Immature natural killer cell (primary cell): Measurements from ENCODE around the gene GAS2L3. TPM values are rescaled to one million over a fixed set of nuclear protein-coding genes. Genes with fewer than 3 reads are reported as not detected.
A peak's percentile ranks its signal among the peaks of the same experiment; 100 is the strongest.

Experiments
- DNase-seq, 3 donors: peaks; one replicate each; pipeline ENCODE4 v3.0.0; 2022; ENCODE audit warnings: mixed read lengths in 1 of 3
- H3K27ac Mint-ChIP-seq, 6 donors: one replicate each; pipeline ENCODE4 v1.8.0; 2020; ENCODE audit warnings: mixed read lengths in 6 of 6, mild to moderate bottlenecking in 5 of 6, inconsistent platforms in 4 of 6, moderate library complexity in 3 of 6
- H3K27me3 Mint-ChIP-seq, 3 donors: one replicate each; pipeline ENCODE4 v1.8.0; 2020 to 2021; ENCODE audit warnings: low read depth in 3 of 3, mild to moderate bottlenecking in 3 of 3, mixed read lengths in 3 of 3, moderate library complexity in 3 of 3, inconsistent platforms in 1 of 3
- H3K36me3 Mint-ChIP-seq, 3 donors: one replicate each; pipeline ENCODE4 v1.8.0; 2020; ENCODE audit warnings: mixed read lengths in 3 of 3, inconsistent platforms in 2 of 3, mild to moderate bottlenecking in 2 of 3
- H3K4me1 Mint-ChIP-seq, 2 donors: one replicate each; pipeline ENCODE4 v1.8.0; 2020; ENCODE audit warnings: inconsistent platforms in 2 of 2, mild to moderate bottlenecking in 2 of 2, mixed read lengths in 2 of 2, moderate library complexity in 1 of 2
- H3K4me3 Mint-ChIP-seq, 5 donors: one replicate each; pipeline ENCODE4 v1.8.0; 2020; ENCODE audit warnings: mild to moderate bottlenecking in 5 of 5, mixed read lengths in 5 of 5, inconsistent platforms in 3 of 5, moderate library complexity in 3 of 5
- H3K9me3 Mint-ChIP-seq, 6 donors: one replicate each; pipeline ENCODE4 v1.8.0; 2020; ENCODE audit warnings: mild to moderate bottlenecking in 6 of 6, mixed read lengths in 6 of 6, inconsistent platforms in 4 of 6, moderate library complexity in 3 of 6
- polyA plus RNA-seq, 3 donors: library from polyadenylated mRNA; unstranded; fragments of 300-500 nt; fragmentation: Illumina TruSeq; gene quantifications; one replicate each; pipeline ENCODE4 v1.2.3, GENCODE V29; 2021

The GAS2L3 gene
- under 1 TPM in 1 of 3 donors, not detected in 2; 0.30 TPM for polyA plus RNA-seq

DNA sequence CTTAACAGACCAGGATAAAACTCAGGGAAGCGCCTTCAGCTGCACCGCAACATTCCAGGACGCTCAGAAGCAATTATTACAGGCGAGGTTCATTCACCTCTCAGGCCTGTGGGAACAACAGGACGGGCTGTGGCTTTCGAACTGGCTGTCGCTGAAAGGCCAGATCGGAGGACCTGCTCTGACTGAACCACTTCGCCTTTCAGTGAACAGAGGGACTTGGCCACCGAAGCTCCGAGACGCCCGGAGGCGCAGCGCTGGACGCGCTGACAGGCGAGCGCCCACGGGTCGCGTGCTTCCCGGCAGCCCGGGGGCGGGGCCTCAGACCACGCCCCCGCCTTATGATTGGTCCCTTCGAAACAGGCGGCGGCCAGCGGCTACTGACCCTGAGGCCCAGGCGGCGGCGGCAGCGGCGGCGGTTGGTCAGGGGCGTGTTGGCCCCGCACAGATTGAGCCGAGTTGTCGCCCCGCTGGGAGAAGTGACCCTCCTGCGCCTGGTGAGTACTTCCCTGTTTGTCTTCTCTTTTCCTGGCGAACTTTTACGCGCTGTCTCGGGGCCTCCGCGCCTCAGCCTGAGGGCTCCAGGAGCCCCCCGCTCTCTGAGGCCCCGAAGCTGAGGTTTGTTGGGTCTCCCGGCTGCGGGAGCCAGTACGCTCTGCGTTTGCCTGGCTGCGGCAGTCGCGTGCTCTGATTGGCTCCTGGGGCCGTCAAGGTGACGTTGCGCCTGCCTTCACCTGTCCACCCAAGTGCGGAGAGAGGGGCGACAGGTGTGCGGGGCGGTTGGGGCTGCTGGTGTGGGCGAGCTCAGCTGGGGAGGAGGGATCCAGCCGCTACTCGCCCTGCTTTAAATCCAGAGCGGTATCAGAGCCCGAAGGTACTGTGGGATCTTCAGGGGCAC lies at the start of gene GAS2L3:
Gene GAS2L3, plus strand, starts transcription at position 393 of the 895 bp plus-strand sequence. CDS start 21,221 bp downstream, outside the sequence.
- H3K27ac Mint-ChIP-seq = peak within 1 kb of the TSS in 1 of 6 donors; percentile 62

DNA sequence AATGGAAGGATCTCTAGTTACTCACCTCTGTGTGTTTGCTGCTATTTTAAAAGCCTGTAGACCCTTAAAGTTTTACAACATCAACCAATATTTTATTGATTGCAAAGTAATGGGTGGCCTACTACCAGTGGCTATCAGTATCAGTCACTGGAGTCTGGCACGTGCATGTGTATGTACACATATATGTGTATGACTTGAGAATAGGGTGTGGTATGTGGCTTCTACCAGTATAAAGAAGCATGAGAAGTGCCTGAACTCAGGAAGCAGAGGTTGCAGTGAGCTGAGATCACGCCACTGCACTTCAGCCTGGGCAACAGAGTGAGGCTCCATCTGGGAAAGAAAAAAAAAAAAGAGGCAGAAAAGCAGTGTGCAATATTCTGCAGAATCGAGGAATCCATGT lies 45.5 kb upstream of the GAS2L3 start:
- no peaks in the 10 kb centered on the region for H3K4me1 Mint-ChIP-seq
- H3K9me3 Mint-ChIP-seq = no peaks in the 10 kb centered on the region
- H3K4me3 Mint-ChIP-seq = no peak overlapping the region
- H3K36me3 Mint-ChIP-seq = no peaks in the 10 kb centered on the region
- H3K27ac Mint-ChIP-seq = no peak overlapping the region
- no peak for DNase-seq
- peaks cover 0 to 8% (median 0%) of the 10 kb centered on the region in 3 donors for H3K27me3 Mint-ChIP-seq

More for the DNA sequence above, at the start of gene GAS2L3:
- peak within 1 kb of the TSS; percentile 85 to 92 (median 89) for H3K4me3 Mint-ChIP-seq
- H3K9me3 Mint-ChIP-seq = peaks cover 0 to 1% (median 0%) of the 10 kb centered on the region in 6 donors
- H3K4me1 Mint-ChIP-seq = peaks cover 13% of the 10 kb centered on the region in 2 donors
- H3K27me3 Mint-ChIP-seq = peaks cover 0 to 10% (median 3%) of the 10 kb centered on the region in 3 donors
- H3K36me3 Mint-ChIP-seq = no peaks in the 10 kb centered on the region
- DNase-seq = peak; percentile 64 to 70 (median 64)

DNA sequence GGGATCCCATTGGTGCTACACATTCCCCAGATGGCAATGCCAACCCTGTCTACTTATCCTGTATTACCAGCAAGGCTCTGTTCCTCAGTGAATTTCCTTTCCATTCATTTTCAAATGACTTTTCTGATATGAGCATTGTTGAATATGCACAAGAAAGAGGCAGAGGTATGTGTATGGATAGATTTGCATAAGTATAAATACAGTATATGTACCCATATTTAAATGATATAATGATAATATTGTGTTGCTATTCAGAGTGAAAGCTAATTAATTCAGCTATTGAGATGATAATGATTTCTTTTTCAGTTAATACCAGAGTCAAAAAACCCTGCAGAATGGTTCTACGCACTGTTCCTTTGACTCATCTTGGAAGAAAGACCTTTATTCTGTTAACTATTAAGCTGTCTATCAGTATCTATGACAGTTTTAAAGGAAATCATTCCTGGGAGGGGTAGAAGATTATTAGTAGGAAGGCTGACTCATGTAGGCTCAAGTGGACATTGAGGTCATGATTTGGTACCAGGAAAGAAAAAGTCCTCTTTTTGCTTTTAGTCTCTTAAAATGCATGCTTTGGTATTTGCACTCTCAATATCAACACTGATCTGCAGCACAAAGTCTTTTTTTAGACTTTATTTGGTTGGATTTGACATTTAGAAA lies 44.9 kb upstream of the GAS2L3 start:
- H3K27ac Mint-ChIP-seq = no peak overlapping the region
- H3K36me3 Mint-ChIP-seq = no peaks in the 10 kb centered on the region
- DNase-seq = no peak
- peaks cover 0 to 8% (median 0%) of the 10 kb centered on the region in 3 donors for H3K27me3 Mint-ChIP-seq
- no peaks in the 10 kb centered on the region for H3K9me3 Mint-ChIP-seq
- no peaks in the 10 kb centered on the region for H3K4me1 Mint-ChIP-seq
- no peak overlapping the region for H3K4me3 Mint-ChIP-seq

DNA sequence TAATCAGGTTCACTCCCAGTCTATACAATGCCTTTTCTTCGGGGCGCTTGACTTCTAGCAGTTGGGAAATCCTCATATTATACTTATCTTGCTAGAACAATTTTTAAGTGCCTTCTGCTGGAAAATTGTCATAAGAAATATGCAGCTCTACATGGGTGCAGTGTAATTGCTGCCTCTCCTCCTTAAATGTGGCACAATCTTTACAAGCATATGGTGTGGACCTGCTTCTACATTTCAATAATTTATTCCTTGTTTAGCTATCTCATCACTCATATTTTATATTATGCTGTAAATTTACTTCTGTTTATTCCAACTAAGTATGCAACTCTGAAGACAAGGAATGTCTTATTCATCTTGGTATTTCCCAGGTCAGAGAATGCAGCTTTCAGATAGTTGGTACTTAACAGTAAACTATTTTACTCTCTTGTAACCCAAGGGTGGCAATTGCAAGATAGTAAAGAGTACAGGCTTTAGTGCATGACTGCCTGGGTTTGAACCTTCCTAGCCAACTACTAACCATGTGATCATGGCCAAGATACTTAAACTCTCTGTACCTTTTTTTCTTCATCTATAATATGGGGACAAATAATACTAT lies 43.6 kb upstream of the GAS2L3 start:
- Mint-ChIP-seq H3K4me1 (no peaks in the 10 kb centered on the region), H3K27ac (no peak overlapping the region), H3K36me3 (no peaks in the 10 kb centered on the region), H3K4me3 (no peak overlapping the region), H3K9me3 (no peaks in the 10 kb centered on the region), H3K27me3 (peaks cover 0 to 7% (median 0%) of the 10 kb centered on the region in 3 donors)
- no peak for DNase-seq

DNA sequence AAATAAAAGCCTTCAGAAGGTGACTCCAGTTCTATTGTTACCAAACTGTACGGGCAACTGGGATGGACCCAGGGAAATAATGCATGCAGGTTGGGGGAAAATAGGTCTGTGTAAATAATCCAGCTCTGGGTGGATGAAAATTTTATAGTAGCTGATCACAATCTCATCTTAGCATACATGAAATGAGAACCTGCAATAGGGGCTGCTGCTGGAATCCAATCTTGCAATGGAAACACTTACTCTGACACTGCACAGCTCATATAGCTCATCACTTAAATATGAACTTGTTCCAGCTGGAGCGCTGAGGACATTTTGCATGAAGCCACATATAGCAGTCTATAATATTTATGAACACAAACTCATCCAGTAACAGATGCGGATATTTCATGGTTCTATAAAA lies 40.1 kb upstream of the GAS2L3 start:
- DNase-seq = no peak
- Mint-ChIP-seq H3K4me3 (no peak overlapping the region), H3K27me3 (peaks cover 0 to 7% (median 2%) of the 10 kb centered on the region in 3 donors), H3K36me3 (no peaks in the 10 kb centered on the region), H3K9me3 (no peaks in the 10 kb centered on the region), H3K4me1 (no peaks in the 10 kb centered on the region), H3K27ac (no peak overlapping the region)

DNA sequence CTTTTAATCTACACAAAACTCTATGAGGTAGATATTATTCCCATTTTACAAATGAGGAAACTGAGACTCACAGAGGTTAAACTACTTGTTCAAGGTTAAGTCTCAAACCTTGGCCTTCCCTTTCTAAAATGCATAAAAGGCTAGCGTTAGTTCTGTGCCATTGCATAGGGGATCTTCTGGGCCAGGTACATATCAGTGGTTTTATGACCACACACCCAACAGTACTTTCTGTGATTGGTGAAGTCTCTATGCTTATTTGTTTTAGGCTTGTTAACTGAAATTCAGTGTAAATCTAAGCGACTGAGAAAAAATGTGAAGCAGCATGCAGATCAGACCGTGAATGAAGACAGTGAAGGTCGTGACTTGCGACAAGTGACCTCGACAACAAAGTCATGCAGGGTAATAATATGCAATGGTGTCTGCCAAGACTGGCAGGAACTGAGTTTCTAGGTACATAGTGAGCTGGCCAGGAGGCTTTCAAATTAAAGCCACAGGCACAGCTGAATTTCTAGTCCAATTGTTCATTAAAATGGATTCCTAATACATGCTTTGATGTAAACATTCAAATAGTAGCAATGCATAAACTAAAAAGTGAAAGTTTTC lies 38.8 kb upstream of the GAS2L3 start:
- no peak overlapping the region for H3K27ac Mint-ChIP-seq
- H3K9me3 Mint-ChIP-seq = no peaks in the 10 kb centered on the region
- no peaks in the 10 kb centered on the region for H3K36me3 Mint-ChIP-seq
- no peak overlapping the region for H3K4me3 Mint-ChIP-seq
- H3K4me1 Mint-ChIP-seq = no peaks in the 10 kb centered on the region
- peaks cover 0 to 4% (median 2%) of the 10 kb centered on the region in 3 donors for H3K27me3 Mint-ChIP-seq
- DNase-seq = no peak

DNA sequence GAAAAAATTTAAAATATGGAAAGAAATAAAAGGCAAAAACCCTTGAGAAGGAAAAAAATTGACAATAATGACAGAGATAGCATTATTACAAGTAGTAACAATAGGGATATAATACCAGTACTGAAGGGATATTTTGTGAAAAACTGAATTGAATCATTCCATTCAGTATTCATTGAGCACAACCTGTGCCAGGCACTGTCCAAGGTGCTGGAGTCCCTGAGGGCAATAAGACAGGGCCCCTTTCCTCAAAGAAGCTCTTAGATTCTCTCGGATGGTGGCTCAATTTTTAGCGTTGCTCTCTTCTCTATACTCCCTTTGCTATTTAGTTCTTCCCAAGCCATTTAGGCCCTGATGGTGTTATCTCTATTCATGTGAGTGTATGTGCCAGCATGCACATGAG lies 34.3 kb upstream of the GAS2L3 start:
- no peaks in the 10 kb centered on the region for H3K36me3 Mint-ChIP-seq
- H3K4me1 Mint-ChIP-seq = no peaks in the 10 kb centered on the region
- no peak overlapping the region for H3K27ac Mint-ChIP-seq
- peaks cover 0 to 2% (median 0%) of the 10 kb centered on the region in 6 donors for H3K9me3 Mint-ChIP-seq
- H3K27me3 Mint-ChIP-seq = peaks cover 2% of the 10 kb centered on the region in 3 donors
- H3K4me3 Mint-ChIP-seq = no peak overlapping the region
- DNase-seq = no peak

DNA sequence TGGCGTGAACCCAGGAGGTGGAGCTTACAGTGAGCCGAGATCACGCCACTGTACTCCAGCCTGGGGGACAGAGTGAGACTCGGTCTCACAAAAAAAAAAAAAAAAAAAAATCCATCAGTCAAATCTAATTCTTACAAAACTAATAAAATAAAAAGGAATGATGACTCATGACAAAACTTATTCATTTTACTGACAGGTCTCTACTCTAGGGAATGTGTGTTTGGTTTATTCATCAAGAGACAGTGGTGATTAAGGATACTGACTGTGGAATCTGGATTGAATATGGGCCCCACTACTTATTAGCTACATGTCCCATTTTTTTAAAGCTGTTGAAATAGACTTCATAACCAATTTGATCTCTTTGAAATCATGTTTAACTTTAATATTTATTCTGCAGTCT lies 29.3 kb upstream of the GAS2L3 start:
- no peak for DNase-seq
- Mint-ChIP-seq H3K4me1 (no peaks in the 10 kb centered on the region), H3K36me3 (no peaks in the 10 kb centered on the region), H3K27me3 (peaks cover 2 to 8% (median 3%) of the 10 kb centered on the region in 3 donors), H3K4me3 (no peak overlapping the region), H3K9me3 (peaks cover 0 to 2% (median 0%) of the 10 kb centered on the region in 6 donors), H3K27ac (no peak overlapping the region)

DNA sequence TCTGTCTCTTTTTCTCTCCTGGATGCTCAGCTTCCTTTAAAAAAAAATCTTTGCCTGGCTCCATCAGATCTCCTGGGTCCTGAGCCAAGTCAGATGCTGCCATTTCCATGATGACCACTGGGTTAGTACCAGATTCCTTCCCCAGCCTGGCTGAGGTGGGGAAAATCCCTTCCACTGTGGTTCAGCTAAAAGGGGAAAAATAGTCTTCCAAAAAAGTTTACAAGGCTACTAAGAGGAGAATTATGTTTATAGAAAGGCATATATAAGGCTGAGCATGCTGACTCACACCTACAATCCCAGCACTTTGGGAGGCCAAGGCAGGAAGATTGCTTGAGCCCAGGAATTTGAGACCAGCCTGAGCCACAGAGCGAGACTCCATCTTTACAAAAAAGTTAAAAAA lies 28.4 kb upstream of the GAS2L3 start:
- H3K4me3 Mint-ChIP-seq = no peak overlapping the region
- peaks cover 2 to 8% (median 3%) of the 10 kb centered on the region in 3 donors for H3K27me3 Mint-ChIP-seq
- H3K4me1 Mint-ChIP-seq = no peaks in the 10 kb centered on the region
- peaks cover 0 to 2% (median 0%) of the 10 kb centered on the region in 6 donors for H3K9me3 Mint-ChIP-seq
- DNase-seq = no peak
- H3K36me3 Mint-ChIP-seq = no peaks in the 10 kb centered on the region
- no peak overlapping the region for H3K27ac Mint-ChIP-seq

DNA sequence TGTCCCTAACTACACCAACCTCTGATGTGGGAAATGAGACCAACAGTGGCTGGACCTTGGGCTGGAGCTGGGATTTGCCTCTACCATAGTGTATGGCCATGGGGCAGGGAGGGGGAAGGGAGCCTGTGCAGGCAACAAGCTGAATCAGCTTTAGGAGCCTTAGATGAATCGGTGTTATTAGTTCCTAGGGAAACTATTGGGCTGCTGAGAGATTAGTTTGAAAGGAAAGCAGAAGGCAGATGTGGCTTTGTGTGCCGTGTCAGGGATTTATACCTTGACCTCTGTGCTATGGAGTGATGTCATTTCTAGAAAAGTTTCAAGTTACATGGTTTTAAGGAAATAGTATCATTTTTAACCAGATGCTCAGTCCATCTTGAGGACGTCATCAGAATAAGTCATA lies 19.5 kb upstream of the GAS2L3 start:
- H3K27me3 Mint-ChIP-seq = peaks cover 1 to 4% (median 1%) of the 10 kb centered on the region in 3 donors
- H3K4me3 Mint-ChIP-seq = no peak overlapping the region
- no peaks in the 10 kb centered on the region for H3K4me1 Mint-ChIP-seq
- no peak overlapping the region for H3K27ac Mint-ChIP-seq
- H3K36me3 Mint-ChIP-seq = no peaks in the 10 kb centered on the region
- H3K9me3 Mint-ChIP-seq = peaks cover 0 to 1% (median 0%) of the 10 kb centered on the region in 6 donors
- no peak for DNase-seq

DNA sequence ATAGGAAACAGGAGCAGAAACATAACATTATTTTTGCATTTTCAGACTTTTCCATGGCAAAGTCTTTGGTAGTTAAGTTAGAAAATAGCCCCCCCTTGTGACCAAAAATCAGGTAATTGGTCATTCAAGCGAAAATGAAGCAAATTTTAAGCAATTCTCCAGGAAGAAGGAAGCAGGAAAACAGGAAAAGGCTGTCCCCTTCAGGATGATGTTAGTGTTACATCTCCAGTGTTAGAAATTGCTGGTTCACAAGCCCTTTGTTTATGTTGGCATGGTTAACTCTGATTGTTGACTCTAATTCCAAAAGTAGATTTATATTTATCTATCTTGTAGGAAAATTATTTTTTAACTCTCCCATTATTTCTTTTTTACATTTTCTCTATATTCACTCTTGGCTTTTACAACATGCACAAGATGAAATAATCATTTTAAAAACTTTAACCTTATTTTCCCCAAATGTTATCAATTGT lies 18.8 kb upstream of the GAS2L3 start:
- no peaks in the 10 kb centered on the region for H3K36me3 Mint-ChIP-seq
- peak in 2 of 3 donors; percentile 14 to 15 for DNase-seq
- H3K27me3 Mint-ChIP-seq = peaks cover 1 to 4% (median 2%) of the 10 kb centered on the region in 3 donors
- H3K4me3 Mint-ChIP-seq = no peak overlapping the region
- H3K9me3 Mint-ChIP-seq = peaks cover 0 to 2% (median 0%) of the 10 kb centered on the region in 6 donors
- no peaks in the 10 kb centered on the region for H3K4me1 Mint-ChIP-seq
- no peak overlapping the region for H3K27ac Mint-ChIP-seq

DNA sequence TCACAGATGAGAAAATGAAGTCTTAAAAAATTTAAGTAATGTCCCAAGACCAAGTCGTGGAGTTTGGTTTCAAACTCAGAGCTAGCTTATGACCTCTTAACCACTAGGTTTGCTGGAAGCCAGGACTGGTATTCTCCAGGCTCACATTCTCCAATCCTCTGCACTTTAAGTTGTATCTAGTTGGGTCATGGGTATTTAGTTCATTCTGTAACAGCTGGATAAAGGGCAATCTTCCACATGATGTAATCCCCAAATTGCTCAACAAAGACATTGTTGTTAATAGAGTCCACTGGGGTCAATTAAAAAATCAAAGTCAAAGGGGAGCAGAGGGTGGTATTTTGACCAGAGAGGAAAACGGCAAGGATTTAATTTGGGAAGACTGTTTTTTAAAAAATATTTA lies 17.8 kb upstream of the GAS2L3 start:
- no peak overlapping the region for H3K4me3 Mint-ChIP-seq
- no peaks in the 10 kb centered on the region for H3K36me3 Mint-ChIP-seq
- H3K27ac Mint-ChIP-seq = no peak overlapping the region
- H3K27me3 Mint-ChIP-seq = peaks cover 1 to 4% (median 2%) of the 10 kb centered on the region in 3 donors
- H3K9me3 Mint-ChIP-seq = peaks cover 0 to 2% (median 0%) of the 10 kb centered on the region in 6 donors
- DNase-seq = no peak
- H3K4me1 Mint-ChIP-seq = no peaks in the 10 kb centered on the region

DNA sequence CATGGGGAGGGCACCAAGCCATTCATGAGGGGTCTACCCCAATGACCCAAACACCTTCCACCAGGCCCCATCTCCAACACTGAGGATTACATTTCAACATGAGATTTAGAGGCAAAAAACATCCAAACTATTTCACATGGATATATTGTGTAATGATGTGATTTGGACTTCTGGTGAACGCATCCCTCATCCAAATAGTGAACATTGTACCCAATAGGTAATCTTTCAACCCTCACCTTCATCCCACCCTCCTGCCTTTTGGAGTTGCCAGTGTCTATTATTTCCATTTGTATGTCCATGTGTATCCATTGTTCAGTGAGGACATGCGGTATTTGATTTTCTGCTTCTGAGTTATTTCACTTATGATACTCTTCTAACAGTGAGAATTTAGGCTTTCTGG lies 16.1 kb upstream of the GAS2L3 start:
- no peaks in the 10 kb centered on the region for H3K36me3 Mint-ChIP-seq
- H3K9me3 Mint-ChIP-seq = peaks cover 0 to 2% (median 0%) of the 10 kb centered on the region in 6 donors
- no peak for DNase-seq
- no peaks in the 10 kb centered on the region for H3K4me1 Mint-ChIP-seq
- H3K27me3 Mint-ChIP-seq = peaks cover 0 to 4% (median 2%) of the 10 kb centered on the region in 3 donors
- no peak overlapping the region for H3K27ac Mint-ChIP-seq
- no peak overlapping the region for H3K4me3 Mint-ChIP-seq
